MM.1S (cell line): ENCODE data around the gene C3orf20.

ENCODE experiments used
- DNase-seq: peaks from one replicate; pipeline ENCODE4 v3.0.0-alpha.2; 2015
- H2AFZ ChIP-seq: fragments of 300-600 bp; sonication (generic); 2 replicates; pipeline ENCODE4 v1.6.0; 2016; ENCODE audit warnings: antibody characterized with exemption, low read length
- H3F3A ChIP-seq: fragments of 300-600 bp; sonication (generic); 2 replicates; pipeline ENCODE4 v1.6.1; 2016; ENCODE audit warnings: mild to moderate bottlenecking, antibody characterized with exemption, low read length, moderate library complexity, mixed read lengths; ENCODE audit not compliant: insufficient read depth
- H3K27ac ChIP-seq: fragments of 300-600 bp; sonication (generic); 2 replicates; pipeline ENCODE4 v1.5.1; 2016; ENCODE audit warnings: mild to moderate bottlenecking, low read length
- H3K27me3 ChIP-seq: fragments of 300-600 bp; sonication (generic); replicated peaks from 2 replicates; pipeline ENCODE4 v1.6.0; 2016; ENCODE audit warnings: low read length; ENCODE audit not compliant: insufficient read depth
- H3K36me3 ChIP-seq: fragments of 300-600 bp; sonication (generic); replicated peaks from 2 replicates; pipeline ENCODE4 v1.6.1; 2016; ENCODE audit warnings: mild to moderate bottlenecking, low read length, mixed read lengths; ENCODE audit not compliant: insufficient read depth
- H3K4me1 ChIP-seq: fragments of 300-600 bp; sonication (generic); 2 replicates; pipeline ENCODE4 v1.6.1; 2016; ENCODE audit warnings: low read length, mixed read lengths
- H3K4me2 ChIP-seq: fragments of 300-600 bp; sonication (generic); 2 replicates; pipeline ENCODE4 v1.6.0; 2016; ENCODE audit warnings: low read depth, low read length
- H3K4me3 ChIP-seq: fragments of 300-600 bp; sonication (generic); 2 replicates; pipeline ENCODE4 v1.5.1; 2016; ENCODE audit warnings: low read length, mixed read lengths
- H3K79me2 ChIP-seq: fragments of 300-600 bp; sonication (generic); 2 replicates; pipeline ENCODE4 v1.6.1; 2016; ENCODE audit warnings: mixed run types, low read length, mixed read lengths
- H3K9ac ChIP-seq: fragments of 300-600 bp; sonication (generic); 2 replicates; pipeline ENCODE4 v1.6.1; 2016; ENCODE audit warnings: low read length, mixed read lengths
- H3K9me2 ChIP-seq: fragments of 300-600 bp; sonication (generic); replicated peaks from 2 replicates; pipeline ENCODE4 v1.6.1; 2016; ENCODE audit warnings: mild to moderate bottlenecking, low read length, mixed read lengths; ENCODE audit not compliant: insufficient read depth
- H3K9me3 ChIP-seq: fragments of 300-600 bp; sonication (generic); replicated peaks from 2 replicates; pipeline ENCODE4 v1.6.1; 2016; ENCODE audit warnings: mild to moderate bottlenecking, low read length, mixed read lengths; ENCODE audit not compliant: insufficient read depth
- H4K20me1 ChIP-seq: fragments of 300-600 bp; sonication (generic); 2 replicates; pipeline ENCODE4 v1.6.1; 2016; ENCODE audit warnings: mild to moderate bottlenecking, low read length, moderate library complexity, mixed read lengths; ENCODE audit not compliant: insufficient read depth
- EZH2 ChIP-seq: fragments of 300-600 bp; sonication (generic); optimal IDR thresholded peaks from 2 replicates; pipeline ENCODE3; 2017; ENCODE audit warnings: low read depth, mild to moderate bottlenecking, antibody characterized with exemption, low read length, mixed read lengths
- EZH2phosphoT487 ChIP-seq: fragments of 300-600 bp; sonication (generic); IDR thresholded peaks from 2 replicates; pipeline ENCODE4 v1.6.1; 2018; ENCODE audit warnings: antibody characterized with exemption, low read length
- TF ChIP-seq, protein P1 (sequence below): fragments of 300-600 bp; sonication (generic); IDR thresholded peaks from 2 replicates; pipeline ENCODE4 v1.5.1; 2016; ENCODE audit warnings: antibody characterized with exemption, low read length, mixed read lengths

Gene C3orf20

GRCh38 chr3:14657579-14657978 is 17.4 kb upstream of the C3orf20 start:
- TF ChIP-seq, protein P1, sequence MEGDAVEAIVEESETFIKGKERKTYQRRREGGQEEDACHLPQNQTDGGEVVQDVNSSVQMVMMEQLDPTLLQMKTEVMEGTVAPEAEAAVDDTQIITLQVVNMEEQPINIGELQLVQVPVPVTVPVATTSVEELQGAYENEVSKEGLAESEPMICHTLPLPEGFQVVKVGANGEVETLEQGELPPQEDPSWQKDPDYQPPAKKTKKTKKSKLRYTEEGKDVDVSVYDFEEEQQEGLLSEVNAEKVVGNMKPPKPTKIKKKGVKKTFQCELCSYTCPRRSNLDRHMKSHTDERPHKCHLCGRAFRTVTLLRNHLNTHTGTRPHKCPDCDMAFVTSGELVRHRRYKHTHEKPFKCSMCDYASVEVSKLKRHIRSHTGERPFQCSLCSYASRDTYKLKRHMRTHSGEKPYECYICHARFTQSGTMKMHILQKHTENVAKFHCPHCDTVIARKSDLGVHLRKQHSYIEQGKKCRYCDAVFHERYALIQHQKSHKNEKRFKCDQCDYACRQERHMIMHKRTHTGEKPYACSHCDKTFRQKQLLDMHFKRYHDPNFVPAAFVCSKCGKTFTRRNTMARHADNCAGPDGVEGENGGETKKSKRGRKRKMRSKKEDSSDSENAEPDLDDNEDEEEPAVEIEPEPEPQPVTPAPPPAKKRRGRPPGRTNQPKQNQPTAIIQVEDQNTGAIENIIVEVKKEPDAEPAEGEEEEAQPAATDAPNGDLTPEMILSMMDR: no peak
- no peak for TF ChIP-seq EZH2
- TF ChIP-seq EZH2phosphoT487: no peak
- H3K9me2 ChIP-seq: no peaks in the 10 kb centered on the region
- H3K4me2 ChIP-seq: no peak overlapping the region
- no peak overlapping the region for H3K4me3 ChIP-seq
- no peaks in the 10 kb centered on the region for H4K20me1 ChIP-seq
- H3K9ac ChIP-seq: no peak overlapping the region
- H3K4me1 ChIP-seq: peaks cover 6% of the 10 kb centered on the region; the same call in 1 of the 2 replicates
- H3K9me3 ChIP-seq: no peaks in the 10 kb centered on the region
- peaks cover 12% of the 10 kb centered on the region for H3K36me3 ChIP-seq
- H3F3A ChIP-seq: no peaks in the 10 kb centered on the region
- H3K27me3 ChIP-seq: no peaks in the 10 kb centered on the region
- no peak overlapping the region for H2AFZ ChIP-seq
- H3K79me2 ChIP-seq: peaks cover 21% of the 10 kb centered on the region
- H3K27ac ChIP-seq: no peak overlapping the region
- no peak for DNase-seq

DNA sequence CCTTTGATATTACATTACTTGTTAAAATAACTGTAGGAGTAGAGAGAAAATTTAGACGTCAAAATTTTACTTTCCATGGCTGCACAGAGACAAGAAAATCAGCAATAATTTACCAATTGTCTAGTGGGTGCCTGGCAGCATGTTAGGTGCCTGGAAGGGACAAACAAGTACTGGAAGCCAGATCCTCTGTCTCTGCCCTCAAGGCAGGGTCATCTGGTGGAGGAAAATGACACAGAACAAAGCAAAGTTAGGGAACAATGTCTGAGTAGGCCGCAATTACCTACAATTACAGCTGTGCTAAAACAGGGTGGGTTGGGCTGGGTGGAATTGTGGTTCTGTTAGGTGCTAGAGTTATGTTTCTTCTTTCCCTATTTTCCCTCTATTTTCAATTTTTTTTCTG is 16.0 kb upstream of the C3orf20 start:
- H3K9me2 ChIP-seq: no peaks in the 10 kb centered on the region
- no peak for TF ChIP-seq EZH2
- no peak for TF ChIP-seq EZH2phosphoT487
- TF ChIP-seq, protein P1: no peak
- H3K36me3 ChIP-seq: peaks cover 9% of the 10 kb centered on the region

DNA sequence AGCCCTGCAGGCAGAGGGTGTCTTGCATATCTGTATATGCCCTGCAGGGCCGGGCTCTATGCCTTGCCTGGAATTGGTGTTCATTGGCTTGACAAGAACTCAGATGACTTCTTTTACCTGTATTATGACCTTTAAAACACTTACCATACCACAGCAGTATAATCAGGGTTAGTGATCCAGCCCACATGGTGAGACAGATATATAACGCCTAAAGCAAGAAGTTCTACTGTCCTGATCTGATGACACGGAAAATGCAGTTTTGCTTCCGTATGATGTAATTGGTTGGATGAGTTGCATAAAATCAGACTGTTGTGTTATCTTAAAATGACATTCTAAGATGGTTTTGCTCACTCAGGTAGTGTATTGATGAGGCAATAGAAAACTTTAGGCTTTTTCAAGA is 14.0 kb upstream of the C3orf20 start:
- Histone ChIP-seq H2AFZ (no peak overlapping the region), H3K36me3 (peaks cover 4% of the 10 kb centered on the region), H3K9me3 (no peaks in the 10 kb centered on the region), H3K4me2 (no peak overlapping the region), H3K4me3 (no peak overlapping the region), H3K9me2 (no peaks in the 10 kb centered on the region), H3K9ac (no peak overlapping the region), H3K27ac (no peak overlapping the region), H3K27me3 (no peaks in the 10 kb centered on the region), H3F3A (no peaks in the 10 kb centered on the region), H3K79me2 (no peaks in the 10 kb centered on the region), H4K20me1 (no peaks in the 10 kb centered on the region), H3K4me1 (no peaks in the 10 kb centered on the region)
- no peak for DNase-seq
- TF ChIP-seq, protein P1: no peak
- no peak for TF ChIP-seq EZH2phosphoT487
- no peak for TF ChIP-seq EZH2

More for the DNA sequence above, 16.0 kb upstream of the C3orf20 start:
- Histone ChIP-seq H3K9me3 (no peaks in the 10 kb centered on the region), H3K27me3 (no peaks in the 10 kb centered on the region), H3K4me2 (no peak overlapping the region), H3K79me2 (peaks cover 7% of the 10 kb centered on the region), H3K4me3 (no peak overlapping the region), H4K20me1 (no peaks in the 10 kb centered on the region), H3K27ac (no peak overlapping the region), H3K9ac (no peak overlapping the region), H3K4me1 (no peaks in the 10 kb centered on the region), H2AFZ (no peak overlapping the region), H3F3A (no peaks in the 10 kb centered on the region)
- DNase-seq: no peak
